VCaP (cell line): ENCODE results near the gene ACTG1.
A peak's percentile ranks its signal among the peaks of the same experiment; 100 is the strongest.

Experiments
- H3K27ac ChIP-seq: fragments of 450-650 bp; 2 replicates; pipeline ENCODE4 v1.5.1; 2017
- CTCF ChIP-seq: fragments of 450-650 bp; conservative IDR thresholded peaks from 2 replicates; pipeline ENCODE4 v1.5.1; 2017; ENCODE audit warnings: mild to moderate bottlenecking, moderate library complexity

Gene ACTG1

DNA sequence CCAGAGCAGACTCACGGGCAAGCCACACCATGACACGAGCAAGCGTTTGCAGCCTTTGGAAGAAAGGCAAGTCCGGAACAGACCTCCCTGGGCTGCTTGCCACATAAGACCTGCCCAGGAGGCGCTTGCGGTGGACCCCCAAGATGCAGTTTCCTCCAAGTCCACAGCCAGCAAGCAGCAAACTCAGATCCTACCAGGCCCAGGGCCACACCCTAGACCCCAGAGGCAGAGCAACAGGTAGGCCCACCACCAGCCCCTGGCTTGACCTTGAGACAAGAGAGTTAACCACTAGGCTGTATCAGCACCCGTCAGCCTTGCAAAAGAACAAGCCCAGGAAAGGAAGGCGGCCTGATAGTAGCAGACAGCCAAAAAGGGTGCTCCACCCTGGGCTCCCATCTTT, 37.2 kb upstream of the ACTG1 start:
- TF ChIP-seq CTCF, result no peak
- H3K27ac ChIP-seq, result peak overlapping the region; percentile 90; the same call in 1 of the 2 replicates

DNA sequence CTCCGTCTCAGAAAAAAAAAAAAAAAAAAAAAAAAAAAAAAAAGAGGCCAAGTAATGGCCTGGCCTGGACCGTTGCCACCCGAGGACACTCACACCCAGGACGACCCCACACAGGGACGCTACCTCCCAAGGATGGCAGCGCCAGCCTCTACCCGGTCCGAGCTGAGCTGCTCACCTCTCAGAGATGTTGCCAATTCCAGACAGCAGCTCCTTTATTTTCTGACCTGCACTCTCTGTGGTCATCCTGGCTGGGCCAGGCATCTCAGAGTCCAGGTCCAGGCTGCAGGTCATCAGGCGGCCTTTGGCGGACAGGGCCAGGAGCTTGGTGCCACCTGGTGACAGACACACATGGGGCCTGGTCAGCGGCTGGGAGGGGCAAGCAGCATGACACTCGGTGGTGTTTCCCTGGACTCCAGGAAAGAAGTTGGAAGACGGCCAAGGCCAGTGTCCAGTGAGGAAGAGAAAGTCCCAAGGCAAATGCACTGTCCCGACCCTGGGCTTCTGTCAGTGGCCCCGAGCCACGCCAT, 36.5 kb upstream of the ACTG1 start:
- no peak for TF ChIP-seq CTCF
- H3K27ac ChIP-seq, result 0 out of 2 replicates have a peak overlapping the region, but pooled peaks have one; percentile 90

GRCh38 chr17:81547614-81547982, 35.0 kb upstream of the ACTG1 start:
- TF ChIP-seq CTCF, result no peak
- no peak overlapping the region for H3K27ac ChIP-seq

DNA sequence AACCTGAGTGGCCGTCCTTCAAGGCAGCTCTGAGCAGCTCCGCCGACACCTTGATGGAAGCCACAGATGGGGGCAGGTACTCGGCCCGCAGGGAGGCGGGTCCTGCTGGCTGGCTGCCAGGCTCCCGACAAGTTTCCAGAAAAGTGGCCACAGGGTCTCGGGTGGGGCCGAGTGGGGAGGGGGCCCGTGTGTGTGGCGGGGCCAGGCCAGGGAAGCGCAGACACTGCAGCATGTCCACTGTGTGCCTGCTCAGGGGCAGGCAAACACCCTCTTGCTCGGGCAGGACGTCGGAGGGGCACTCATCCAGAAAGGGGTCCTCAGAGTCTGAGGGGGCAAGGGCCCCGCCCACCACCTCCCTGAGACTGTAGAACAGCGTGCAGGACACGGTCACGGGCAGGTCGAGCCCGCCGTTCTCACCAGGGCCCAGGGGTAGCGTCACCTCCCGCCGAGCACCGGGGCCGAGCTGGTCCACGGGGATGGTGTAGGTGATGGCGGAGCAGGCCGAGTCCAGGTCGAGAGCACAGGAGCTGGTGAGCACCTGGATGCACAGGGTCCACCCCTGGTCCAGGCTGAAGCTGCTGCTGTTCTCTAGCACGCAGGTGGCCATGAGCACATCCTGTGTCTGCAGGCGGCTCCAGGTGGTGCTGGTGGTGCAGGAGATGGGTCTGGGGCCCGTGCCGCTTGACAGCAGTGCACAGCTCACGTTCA, 34.5 kb upstream of the ACTG1 start:
- TF ChIP-seq CTCF, result no peak
- no peak overlapping the region for H3K27ac ChIP-seq

DNA sequence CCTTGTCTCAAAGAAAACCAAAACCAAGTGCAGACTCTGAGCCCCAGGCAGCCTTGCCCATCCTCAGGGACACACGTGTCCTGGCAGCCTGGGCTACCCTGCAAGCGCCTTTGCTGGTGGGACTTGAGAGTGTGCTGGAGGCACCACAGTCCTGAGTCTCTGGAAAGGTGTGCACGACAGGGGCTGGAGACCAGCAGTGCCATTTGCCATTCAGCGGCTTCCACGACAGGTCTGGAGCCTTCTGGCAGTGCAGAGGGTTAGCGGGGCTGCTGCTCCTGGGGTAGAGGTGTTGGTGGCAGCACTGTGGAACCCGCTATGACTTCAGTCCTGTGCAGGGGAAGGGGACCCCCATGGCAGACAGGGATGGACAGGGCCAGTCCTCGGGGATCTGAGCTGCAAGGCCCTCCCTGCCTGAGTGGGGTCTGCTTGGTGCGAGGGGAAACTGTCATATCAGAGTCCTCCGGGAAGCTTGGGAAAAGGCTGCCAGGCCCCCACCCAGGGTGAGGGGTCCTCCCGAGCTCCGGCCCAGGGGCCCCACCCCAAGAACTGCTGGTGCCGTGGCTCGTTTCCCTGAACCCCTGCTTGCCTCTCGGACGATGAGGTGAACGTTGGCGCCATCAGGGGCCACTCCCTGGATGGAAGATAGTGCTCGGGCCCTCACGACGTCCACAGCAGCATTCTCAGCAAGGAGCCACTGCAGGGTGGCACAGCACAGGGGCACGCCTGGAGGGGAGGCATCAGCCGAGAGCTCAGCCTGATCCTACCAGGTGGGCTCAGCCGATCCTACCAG, 32.8 kb upstream of the ACTG1 start:
- TF ChIP-seq CTCF, result no peak
- H3K27ac ChIP-seq, result no peak overlapping the region

GRCh38 chr17:81544281-81544974, 31.8 kb upstream of the ACTG1 start:
- TF ChIP-seq CTCF, result no peak
- no peak overlapping the region for H3K27ac ChIP-seq

GRCh38 chr17:81543756-81544155, 31.2 kb upstream of the ACTG1 start:
- TF ChIP-seq CTCF, result no peak
- no peak overlapping the region for H3K27ac ChIP-seq
